K562 (cell line): ENCODE results near the gene FOXP3. TPM values are rescaled to one million over a fixed set of nuclear protein-coding genes. Genes with fewer than 3 reads are reported as not detected.

ENCODE experiments used
- ATAC-seq: fragments of 200-7000 bp; cut with Tn5 transposase; 3 replicates; pipeline ENCODE4 v1.9.1; 2020; ENCODE audit warnings: moderate library complexity
- BruUV-seq: library from RNA; stranded (reverse); fragments of 400-500 nt; replicated peaks from 2 replicates; lab custom pipeline; 2021; lab: Mats Ljungman, UMichigan
- CTCF ChIA-PET: fragments of 300-600 bp; formaldehyde crosslinking; extraction: SDS; loops from one replicate; lab custom pipeline; 2021; ENCODE audit warnings: low intra/inter-chr PET ratio; lab: Yijun Ruan, JAX
- POLR2A ChIA-PET: fragments of 300-600, 350-650 bp; sonication (Branson Sonifier 250); formaldehyde crosslinking; extraction: SDS; loops from one replicate; lab custom pipeline; 2021; ENCODE audit warnings: antibody characterized with exemption, inconsistent platforms; lab: Yijun Ruan, JAX
- DNase-seq, 4 experiments: peaks; one replicate each; pipeline versions ENCODE4 v3.0.0 to v3.0.0-alpha.2; 2011 to 2018; ENCODE audit warnings: low spot score in 3 of 4, mixed read lengths in 3 of 4; ENCODE audit errors: extremely low read depth in 1 of 4
- FAIRE-seq: peaks from 2 replicates; lab custom pipeline; 2011; peaks lifted over from hg19 to GRCh38; lab: Jason Lieb, UNC
- H2AFZ ChIP-seq: 2 replicates; pipeline ENCODE4 v1.6.0; 2011; ENCODE audit warnings: low read depth, low read length, control low read depth, inconsistent platforms
- H3K27ac ChIP-seq: fragments of 200-600 bp; 3 replicates; pipeline ENCODE4 v1.8.0; 2011; ENCODE audit warnings: low read depth, mild to moderate bottlenecking, control low read depth, inconsistent platforms, low read length, moderate library complexity, mixed read lengths; ENCODE audit errors: extremely low read depth
- H3K27me3 ChIP-seq, 2 experiments: fragments of 300-600 bp in 1 of 2; 2 replicates in 1 of 2; 3 replicates in 1 of 2; pipeline versions ENCODE4 v1.6.0 to v1.8.0; 2011; ENCODE audit warnings: inconsistent platforms in 2 of 2, low read length in 2 of 2, mild to moderate bottlenecking in 1 of 2, mixed read lengths in 1 of 2, moderate library complexity in 1 of 2; ENCODE audit not compliant: control insufficient read depth in 2 of 2, insufficient read depth in 2 of 2
- H3K36me3 ChIP-seq: fragments of 300-600 bp; 3 replicates; pipeline ENCODE4 v1.8.0; 2011; ENCODE audit warnings: mild to moderate bottlenecking, low read length, inconsistent platforms; ENCODE audit not compliant: control insufficient read depth, insufficient read depth
- H3K4me1 ChIP-seq, 2 experiments: fragments of 200-600 bp in 1 of 2; replicated peaks in 1 of 2; 2 replicates in 1 of 2; 3 replicates in 1 of 2; pipeline versions ENCODE4 v1.5.1 to v1.8.0; 2011; ENCODE audit warnings: inconsistent platforms in 2 of 2, low read length in 2 of 2, mild to moderate bottlenecking in 1 of 2, mixed read lengths in 1 of 2, moderate library complexity in 1 of 2; ENCODE audit not compliant: control insufficient read depth in 2 of 2, insufficient read depth in 2 of 2
- H3K4me2 ChIP-seq: 2 replicates; pipeline ENCODE4 v1.6.1; 2011; ENCODE audit warnings: low read length, control low read depth, inconsistent platforms, mixed read lengths; ENCODE audit not compliant: insufficient read depth
- H3K4me3 ChIP-seq: fragments of 200-600 bp; sonication (generic), shearing (Covaris generic); 2 replicates; pipeline ENCODE4 v1.5.1; 2016; ENCODE audit warnings: control low read depth, inconsistent platforms
- H3K79me2 ChIP-seq: fragments of 200-600 bp; 3 replicates; pipeline ENCODE4 v1.8.0; 2011; ENCODE audit warnings: low read length, inconsistent platforms; ENCODE audit not compliant: control insufficient read depth, insufficient read depth
- H3K9ac ChIP-seq, 2 experiments: 2 replicates each; pipeline versions ENCODE4 v1.6.0 to v1.6.1; 2011; ENCODE audit warnings: low read depth in 2 of 2, low read length in 2 of 2, control low read depth in 1 of 2, inconsistent platforms in 1 of 2, mild to moderate bottlenecking in 1 of 2, mixed read lengths in 1 of 2; ENCODE audit not compliant: insufficient read depth in 1 of 2
- H3K9me1 ChIP-seq: one replicate; pipeline ENCODE4 v1.6.0; 2011; ENCODE audit warnings: inconsistent platforms, mild to moderate bottlenecking, low read length, moderate library complexity; ENCODE audit not compliant: control insufficient read depth, insufficient read depth
- H3K9me3 ChIP-seq: replicated peaks from 2 replicates; pipeline ENCODE4 v1.5.1; 2011; ENCODE audit warnings: low read depth, low read length, inconsistent platforms; ENCODE audit not compliant: control insufficient read depth, insufficient read depth
- H4K20me1 ChIP-seq: replicated peaks from 2 replicates; pipeline ENCODE4 v1.6.1; 2011; ENCODE audit warnings: low read length, inconsistent platforms, mixed read lengths; ENCODE audit not compliant: control insufficient read depth, insufficient read depth
- C11orf30 ChIP-seq: fragments of 450-650 bp; IDR thresholded peaks from 2 replicates; pipeline ENCODE4 v1.6.1; 2016; ENCODE audit warnings: low read depth, mild to moderate bottlenecking
- FUS ChIP-seq: fragments of 200-400 bp; formaldehyde crosslinking; optimal IDR thresholded peaks from 2 replicates; pipeline ENCODE3; 2017; ENCODE audit warnings: low read depth, low read length
- HNRNPUL1 ChIP-seq: fragments of 200-400 bp; formaldehyde crosslinking; IDR thresholded peaks from 2 replicates; pipeline ENCODE4 v1.6.1; 2017; ENCODE audit warnings: low read length
- LARP7 ChIP-seq: fragments of 450-650 bp; IDR thresholded peaks from 2 replicates; pipeline ENCODE4 v1.6.1; 2016
- MCM2 ChIP-seq: fragments of 450-650 bp; IDR thresholded peaks from 2 replicates; pipeline ENCODE4 v1.6.1; 2017; ENCODE audit warnings: low read depth, mild to moderate bottlenecking
- NBN ChIP-seq: fragments of 450-650 bp; IDR thresholded peaks from 2 replicates; pipeline ENCODE4 v1.6.1; 2016; ENCODE audit warnings: low read depth, mild to moderate bottlenecking
- PHF20 ChIP-seq: fragments of 450-650 bp; IDR thresholded peaks from 2 replicates; pipeline ENCODE4 v1.6.1; 2018; ENCODE audit not compliant: partially characterized antibody
- PHF8 ChIP-seq: fragments of 200-600 bp; sonication (generic); IDR thresholded peaks from 2 replicates; pipeline ENCODE4 v1.6.1; 2012; ENCODE audit warnings: mixed run types, mild to moderate bottlenecking, inconsistent platforms, low read length, moderate library complexity, borderline replicate concordance
- SPI1 ChIP-seq: IDR thresholded peaks from 2 replicates; pipeline ENCODE4 v1.6.1; 2011; ENCODE audit warnings: low read depth, low read length, control low read depth, borderline replicate concordance
- ZC3H11A ChIP-seq: IDR thresholded peaks from 2 replicates; pipeline ENCODE4 v1.6.1; 2012; ENCODE audit warnings: low read depth, low read length, improper control_type of control experiment
- ZNF507 ChIP-seq: conservative IDR thresholded peaks from 2 replicates; pipeline ENCODE4 v1.6.1; 2017; ENCODE audit warnings: missing genetic modification characterization, missing compliant biosample characterization
- ZNF77 ChIP-seq: fragments of 250-450 bp; sonication (Bioruptor Pico); IDR thresholded peaks from 2 replicates; pipeline ENCODE4 v1.5.0; 2020
- WGBS: fragments of 100-300 bp; shearing (Covaris generic); methylation state at CpG from one replicate; pipeline ENCODE4 v1.1.6; 2016; ENCODE audit warnings: low coverage, mixed read lengths; ENCODE audit not compliant: insufficient coverage; ENCODE audit errors: missing lambda C conversion rate; 5-methylcytosine and 5-hydroxymethylcytosine counted together
- in situ Hi-C: fragments of 300-500 bp; cut with MboI; formaldehyde crosslinking; loops from 4 replicates; pipeline ENCODE4 v1.15.0; 2018; ENCODE audit warnings: inconsistent platforms, mixed read lengths
- intact Hi-C: fragments of 100-400 bp; cut with micrococcal nuclease; formaldehyde crosslinking; loops from 2 replicates; pipeline ENCODE4 v1.14.2; 2022
- polyA plus RNA-seq, 8 experiments: library from polyadenylated mRNA; depleted of rRNA in 4 of 8; stranded (reverse) in 5 of 8; unstranded in 3 of 8; fragments of >200 nt; fragmentation: Nextera tagmentation in 2 of 8; fragmentation: Illumina TruSeq in 1 of 8; extraction: Ambion mirVana in 2 of 8; extraction: Trizol in 1 of 8; gene quantifications; 2 replicates each; pipeline versions ENCODE4 v1.2.1 to v1.2.3, GENCODE V29; 2011 to 2014; ENCODE audit warnings: inconsistent platforms in 1 of 8, missing spikeins in 1 of 8
- total RNA-seq, 7 experiments: library from RNA; depleted of rRNA in 6 of 7; stranded (reverse); fragments of >200 nt in 6 of 7; fragmentation: Illumina TruSeq in 2 of 7; extraction: Trizol in 2 of 7; gene quantifications; 2 replicates each; pipeline versions ENCODE4 v1.2.1 to v1.2.3, GENCODE V29; 2011 to 2021; ENCODE audit warnings: low replicate concordance in 1 of 7
- TF ChIP-seq, protein P1 (sequence below), 3 experiments: IDR thresholded peaks in 2 of 3; conservative IDR thresholded peaks in 1 of 3; 2 replicates each; pipeline ENCODE4 v1.5.1; 2011 to 2012; ENCODE audit warnings: low read length in 3 of 3, mild to moderate bottlenecking in 3 of 3, control low read depth in 2 of 3, improper control_type of control experiment in 1 of 3, inconsistent platforms in 1 of 3, low read depth in 1 of 3, mixed read lengths in 1 of 3, moderate library complexity in 1 of 3; ENCODE audit not compliant: insufficient read depth in 2 of 3
- TF ChIP-seq, protein P2 (sequence below): sonication (generic); formaldehyde crosslinking; IDR thresholded peaks from 2 replicates; pipeline ENCODE4 v1.8.1; 2023; ENCODE audit warnings: mild to moderate bottlenecking, missing genetic modification reagents, moderate library complexity

Gene FOXP3
- total and polyA plus RNA-seq, 9 of the 15 experiments (the other 6 are each of a cell fraction or from before 2014, with no cell fraction given) = 0.04 to 0.24 (median 0.07) TPM; not detected in 4

DNA sequence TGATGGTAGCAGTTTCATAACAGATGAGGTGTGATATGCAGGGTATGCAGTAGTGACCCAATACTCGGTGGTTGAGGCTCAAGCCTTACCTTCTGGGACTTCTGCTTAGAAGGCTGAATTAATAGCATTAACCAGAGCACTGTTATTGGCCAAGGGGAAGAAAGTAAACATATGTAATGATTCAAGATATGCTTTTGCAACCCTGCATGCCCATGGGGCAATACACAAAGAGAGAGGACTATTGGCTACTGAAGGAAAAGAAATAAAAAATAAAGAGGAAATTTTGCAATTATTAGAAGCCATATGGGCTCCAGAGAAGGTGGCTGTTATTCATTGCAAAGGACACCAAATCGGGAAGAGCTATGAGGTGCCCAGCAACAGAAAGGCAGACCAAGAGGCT is 47.7 kb upstream of the FOXP3 start:
- DNase-seq (no peak), FAIRE-seq (no peak), ATAC-seq (no peak)
- peaks cover 10 to 21% of the 10 kb centered on the region in 2 experiments; a peak in 4 of 5 replicates for H3K4me1 ChIP-seq
- in situ Hi-C loops = no loop called here
- TF ChIP-seq HNRNPUL1 (no peak), PHF8 (no peak), MCM2 (no peak), ZNF77 (CRISPR knock-in tag) (no peak), ZC3H11A (no peak), C11orf30 (no peak), NBN (no peak), FUS (no peak), SPI1 (no peak), LARP7 (no peak), ZNF507 (tag) (no peak), PHF20 (no peak)
- TF ChIP-seq, protein P1, sequence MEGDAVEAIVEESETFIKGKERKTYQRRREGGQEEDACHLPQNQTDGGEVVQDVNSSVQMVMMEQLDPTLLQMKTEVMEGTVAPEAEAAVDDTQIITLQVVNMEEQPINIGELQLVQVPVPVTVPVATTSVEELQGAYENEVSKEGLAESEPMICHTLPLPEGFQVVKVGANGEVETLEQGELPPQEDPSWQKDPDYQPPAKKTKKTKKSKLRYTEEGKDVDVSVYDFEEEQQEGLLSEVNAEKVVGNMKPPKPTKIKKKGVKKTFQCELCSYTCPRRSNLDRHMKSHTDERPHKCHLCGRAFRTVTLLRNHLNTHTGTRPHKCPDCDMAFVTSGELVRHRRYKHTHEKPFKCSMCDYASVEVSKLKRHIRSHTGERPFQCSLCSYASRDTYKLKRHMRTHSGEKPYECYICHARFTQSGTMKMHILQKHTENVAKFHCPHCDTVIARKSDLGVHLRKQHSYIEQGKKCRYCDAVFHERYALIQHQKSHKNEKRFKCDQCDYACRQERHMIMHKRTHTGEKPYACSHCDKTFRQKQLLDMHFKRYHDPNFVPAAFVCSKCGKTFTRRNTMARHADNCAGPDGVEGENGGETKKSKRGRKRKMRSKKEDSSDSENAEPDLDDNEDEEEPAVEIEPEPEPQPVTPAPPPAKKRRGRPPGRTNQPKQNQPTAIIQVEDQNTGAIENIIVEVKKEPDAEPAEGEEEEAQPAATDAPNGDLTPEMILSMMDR (IDR thresholded peaks at IDR 0.05 in 2 of 3, conservative IDR thresholded peaks at IDR 0.05 in 1 of 3; ENCODE audit: insufficient read depth in 2 of 3, low read depth in 1 of 3, low read length in 3 of 3) = no peak
- TF ChIP-seq, protein P2, sequence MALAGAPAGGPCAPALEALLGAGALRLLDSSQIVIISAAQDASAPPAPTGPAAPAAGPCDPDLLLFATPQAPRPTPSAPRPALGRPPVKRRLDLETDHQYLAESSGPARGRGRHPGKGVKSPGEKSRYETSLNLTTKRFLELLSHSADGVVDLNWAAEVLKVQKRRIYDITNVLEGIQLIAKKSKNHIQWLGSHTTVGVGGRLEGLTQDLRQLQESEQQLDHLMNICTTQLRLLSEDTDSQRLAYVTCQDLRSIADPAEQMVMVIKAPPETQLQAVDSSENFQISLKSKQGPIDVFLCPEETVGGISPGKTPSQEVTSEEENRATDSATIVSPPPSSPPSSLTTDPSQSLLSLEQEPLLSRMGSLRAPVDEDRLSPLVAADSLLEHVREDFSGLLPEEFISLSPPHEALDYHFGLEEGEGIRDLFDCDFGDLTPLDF (CRISPR knock-in tag) = no peak
- intact Hi-C loops = no loop called here
- no peaks in the 10 kb centered on the region for H3K79me2 ChIP-seq
- H3K9me1 ChIP-seq = no peaks in the 10 kb centered on the region
- H3K4me3 ChIP-seq = no peak overlapping the region
- no peaks in the 10 kb centered on the region for H3K9me3 ChIP-seq
- BruUV-seq = no TSS peak
- ChIA-PET CTCF (no interaction called here), POLR2A (no interaction called here)
- no peak overlapping the region for H2AFZ ChIP-seq
- H3K4me2 ChIP-seq = no peak overlapping the region
- H4K20me1 ChIP-seq = no peaks in the 10 kb centered on the region
- WGBS = 23% methylated on average over 2 of the region's 2 CpGs
- no peak overlapping the region for H3K27ac ChIP-seq
- H3K27me3 ChIP-seq = no peaks in the 10 kb centered on the region
- H3K9ac ChIP-seq = no peak overlapping the region
- no peaks in the 10 kb centered on the region for H3K36me3 ChIP-seq
